RPMI8226 (cell line): ENCODE results near the gene TMEM171.

Source experiments
- DNase-seq: peaks from one replicate; pipeline ENCODE4 v3.0.0-alpha.2; 2015

TMEM171 gene

GRCh38 chr5:73121119-73121463 is 716 bp downstream of the TMEM171 start:
- no peak for DNase-seq

GRCh38 chr5:73122875-73123810 is 2.8 kb downstream of the TMEM171 start:
- no peak for DNase-seq

GRCh38 chr5:73125289-73125688 is 4.9 kb downstream of the TMEM171 start:
- no peak for DNase-seq

- DNase-seq: peak; percentile 39
These were observed 6.0 kb downstream of the TMEM171 start for GRCh38 chr5:73126381-73126780.

GRCh38 chr5:73126957-73127356 is 6.6 kb downstream of the TMEM171 start:
- peak; percentile 44 for DNase-seq

GRCh38 chr5:73129143-73129542 is 8.8 kb downstream of the TMEM171 start:
- no peak for DNase-seq

GRCh38 chr5:73130811-73131210 is 10.4 kb downstream of the TMEM171 start:
- no peak for DNase-seq

- DNase-seq: no peak
These were observed 11.5 kb downstream of the TMEM171 start for GRCh38 chr5:73131711-73132425.

- DNase-seq: no peak
These were observed 12.4 kb downstream of the TMEM171 start for GRCh38 chr5:73132759-73133158.

- DNase-seq: no peak
These were observed 14.6 kb downstream of the TMEM171 start for GRCh38 chr5:73135021-73135420.

- no peak for DNase-seq
These were observed 15.2 kb downstream of the TMEM171 start for GRCh38 chr5:73135429-73136054.

GRCh38 chr5:73136055-73136562 is 15.7 kb downstream of the TMEM171 start:
- DNase-seq: no peak

GRCh38 chr5:73137563-73138530 is 17.5 kb downstream of the TMEM171 start:
- no peak for DNase-seq

- DNase-seq: no peak
These were observed 19.1 kb downstream of the TMEM171 start for GRCh38 chr5:73139485-73139884.

- DNase-seq: no peak
These were observed 20.4 kb downstream of the TMEM171 start for GRCh38 chr5:73140801-73141200.

- DNase-seq: no peak
These were observed 21.7 kb downstream of the TMEM171 start for GRCh38 chr5:73142035-73142434.

GRCh38 chr5:73143716-73144115 is 23.3 kb downstream of the TMEM171 start:
- no peak for DNase-seq

GRCh38 chr5:73149540-73149939 is 29.2 kb downstream of the TMEM171 start:
- no peak for DNase-seq

GRCh38 chr5:73150876-73151275 is 30.5 kb downstream of the TMEM171 start:
- DNase-seq: no peak

- DNase-seq: no peak
These were observed 31.5 kb downstream of the TMEM171 start for GRCh38 chr5:73151766-73152410.
